H9 (cell line): ENCODE data around the gene NYAP1. TPM values are rescaled to one million over a fixed set of nuclear protein-coding genes. Genes with fewer than 3 reads are reported as not detected.
"Not testable (repeated sequence)": the region's sequence is repeated elsewhere in the genome, so short reads cannot be mapped to it uniquely, and the experiment has no call there.

ENCODE experiments used
- DNase-seq: peaks from one replicate; pipeline ENCODE4 v3.0.0-alpha.2; 2017
- H2AFZ ChIP-seq: one replicate; pipeline ENCODE4 v1.6.1; 2013; ENCODE audit warnings: mild to moderate bottlenecking, low read length, control low read depth, moderate library complexity
- H2AK5ac ChIP-seq: 2 replicates; pipeline ENCODE4 v1.6.1; 2013; ENCODE audit warnings: low read length, control low read depth, mixed read lengths; ENCODE audit not compliant: insufficient read length
- H2BK120ac ChIP-seq: one replicate; pipeline ENCODE4 v1.6.1; 2013; ENCODE audit warnings: low read depth, mild to moderate bottlenecking, low read length, control low read depth, inconsistent platforms; ENCODE audit not compliant: poor library complexity, severe bottlenecking
- H2BK12ac ChIP-seq: 2 replicates; pipeline ENCODE4 v1.6.1; 2013; ENCODE audit warnings: low read length, control low read depth, mixed read lengths, low read depth; ENCODE audit not compliant: insufficient read length
- H2BK15ac ChIP-seq: 2 replicates; pipeline ENCODE4 v1.6.1; 2013; ENCODE audit warnings: low read depth, low read length, control low read depth
- H2BK20ac ChIP-seq: one replicate; pipeline ENCODE4 v1.6.1; 2013; ENCODE audit warnings: low read depth, mild to moderate bottlenecking, low read length, control low read depth, inconsistent platforms; ENCODE audit not compliant: poor library complexity, severe bottlenecking
- H2BK5ac ChIP-seq: 2 replicates; pipeline ENCODE4 v1.6.1; 2013; ENCODE audit warnings: low read length, control low read depth, mixed read lengths; ENCODE audit not compliant: insufficient read length
- H3K14ac ChIP-seq: 2 replicates; pipeline ENCODE4 v1.6.1; 2013; ENCODE audit warnings: low read length, control low read depth; ENCODE audit not compliant: insufficient read depth
- H3K18ac ChIP-seq: 2 replicates; pipeline ENCODE4 v1.6.1; 2013; ENCODE audit warnings: low read depth, mild to moderate bottlenecking, mixed read lengths, low read length, control low read depth; ENCODE audit not compliant: insufficient read length
- H3K23ac ChIP-seq: 2 replicates; pipeline ENCODE4 v1.6.1; 2013; ENCODE audit warnings: low read length, control low read depth, mixed read lengths, low read depth; ENCODE audit not compliant: insufficient read length
- H3K23me2 ChIP-seq: 2 replicates; pipeline ENCODE4 v1.6.1; 2013; ENCODE audit warnings: low read depth, mild to moderate bottlenecking, mixed read lengths, low read length, control low read depth; ENCODE audit not compliant: insufficient read length, poor library complexity, severe bottlenecking
- H3K27ac ChIP-seq: 2 replicates; pipeline ENCODE4 v1.5.1; 2013; ENCODE audit warnings: low read length, control low read depth, mixed read lengths, low read depth; ENCODE audit not compliant: insufficient read length
- H3K27me3 ChIP-seq: 2 replicates; pipeline ENCODE4 v1.6.1; 2013; ENCODE audit warnings: low read length, control low read depth, inconsistent platforms; ENCODE audit not compliant: insufficient read depth
- H3K4ac ChIP-seq: 2 replicates; pipeline ENCODE4 v1.6.1; 2013; ENCODE audit warnings: low read depth, mild to moderate bottlenecking, control low read depth, inconsistent platforms, low read length, moderate library complexity
- H3K4me1 ChIP-seq: 2 replicates; pipeline ENCODE4 v1.6.1; 2013; ENCODE audit warnings: low read length, control low read depth, inconsistent platforms; ENCODE audit not compliant: insufficient read depth
- H3K4me2 ChIP-seq: 2 replicates; pipeline ENCODE4 v1.6.1; 2013; ENCODE audit warnings: low read length, control low read depth, mixed read lengths; ENCODE audit not compliant: insufficient read length, insufficient read depth
- H3K56ac ChIP-seq: 2 replicates; pipeline ENCODE4 v1.6.1; 2013; ENCODE audit warnings: low read depth, mild to moderate bottlenecking, mixed read lengths, low read length, control low read depth; ENCODE audit not compliant: insufficient read length
- H3K79me1 ChIP-seq: 2 replicates; pipeline ENCODE4 v1.6.1; 2013; ENCODE audit warnings: low read depth, mild to moderate bottlenecking, moderate library complexity, low read length, control low read depth, inconsistent platforms; ENCODE audit not compliant: insufficient read depth, poor library complexity, severe bottlenecking
- H3K79me2 ChIP-seq: 2 replicates; pipeline ENCODE4 v1.6.1; 2013; ENCODE audit warnings: low read length, control low read depth, inconsistent platforms; ENCODE audit not compliant: insufficient read depth
- H3K9ac ChIP-seq: 2 replicates; pipeline ENCODE4 v1.6.1; 2013; ENCODE audit warnings: low read length, control low read depth, mixed read lengths; ENCODE audit not compliant: insufficient read length; ENCODE audit errors: extremely low read depth
- H3K9me3 ChIP-seq: one replicate; pipeline ENCODE4 v1.6.1; 2013; ENCODE audit warnings: low read depth, low read length, inconsistent platforms; ENCODE audit not compliant: control insufficient read depth
- H3T11ph ChIP-seq: one replicate; pipeline ENCODE4 v1.6.1; 2013; ENCODE audit warnings: mild to moderate bottlenecking, low read length, control low read depth, inconsistent platforms
- H4K20me1 ChIP-seq: one replicate; pipeline ENCODE4 v1.6.1; 2013; ENCODE audit not compliant: control insufficient read depth, insufficient read length, insufficient read depth
- H4K5ac ChIP-seq: 2 replicates; pipeline ENCODE4 v1.6.1; 2013; ENCODE audit warnings: low read depth, mild to moderate bottlenecking, mixed read lengths, low read length, control low read depth; ENCODE audit not compliant: insufficient read length
- H4K8ac ChIP-seq: replicated peaks from 2 replicates; pipeline ENCODE4 v1.6.1; 2013; ENCODE audit warnings: low read length, control low read depth, mixed read lengths, low read depth; ENCODE audit not compliant: insufficient read length
- H4K91ac ChIP-seq: 2 replicates; pipeline ENCODE4 v1.6.1; 2013; ENCODE audit warnings: low read depth, mild to moderate bottlenecking, moderate library complexity, mixed read lengths, low read length, control low read depth; ENCODE audit not compliant: insufficient read length
- H3K27ac Mint-ChIP-seq, 3 experiments: 2 replicates in 2 of 3; 3 replicates in 1 of 3; pipeline ENCODE4 v1.8.0; 2020 to 2021; ENCODE audit warnings: mixed read lengths in 3 of 3, mild to moderate bottlenecking in 1 of 3, moderate library complexity in 1 of 3
- H3K27me3 Mint-ChIP-seq: 2 replicates; pipeline ENCODE4 v1.8.0; 2021; ENCODE audit warnings: low read depth, mild to moderate bottlenecking, moderate library complexity, mixed read lengths
- H3K36me3 Mint-ChIP-seq, 3 experiments: 2 replicates in 2 of 3; 3 replicates in 1 of 3; pipeline ENCODE4 v1.8.0; 2020 to 2021; ENCODE audit warnings: low read depth in 3 of 3, mixed read lengths in 3 of 3; ENCODE audit not compliant: insufficient read depth in 1 of 3
- H3K4me1 Mint-ChIP-seq, 2 experiments: 2 replicates each; pipeline ENCODE4 v1.8.0; 2020; ENCODE audit warnings: mixed read lengths in 2 of 2
- H3K4me3 Mint-ChIP-seq, 2 experiments: 2 replicates in 1 of 2; 3 replicates in 1 of 2; pipeline ENCODE4 v1.8.0; 2020 to 2021; ENCODE audit warnings: mild to moderate bottlenecking in 2 of 2, mixed read lengths in 2 of 2, moderate library complexity in 1 of 2
- H3K9me3 Mint-ChIP-seq, 2 experiments: 2 replicates in 1 of 2; 3 replicates in 1 of 2; pipeline ENCODE4 v1.8.0; 2020; ENCODE audit warnings: mild to moderate bottlenecking in 2 of 2, mixed read lengths in 2 of 2, moderate library complexity in 1 of 2
- WGBS: extraction: QIAGEN DNeasy Blood & Tissue Kit; methylation state at CpG from one replicate; pipeline ENCODE4 v1.1.7; 2013; ENCODE audit warnings: missing lambda C conversion rate, low lambda C conversion rate, mixed read lengths; ENCODE audit not compliant: insufficient read length; ENCODE audit errors: extremely low coverage; 5-methylcytosine and 5-hydroxymethylcytosine counted together
- total RNA-seq: library from RNA; stranded (reverse); gene quantifications from 2 replicates; pipeline ENCODE4 v1.2.1, GENCODE V29; 2021

Gene NYAP1
- total RNA-seq, 1 experiment from 2014 or later: 3.2 TPM

GRCh38 chr7:100439244-100439643 is 44.5 kb upstream of the NYAP1 start:
- not testable (repeated sequence) for H3K4ac ChIP-seq, H3K9me3 ChIP-seq, H3K79me2 ChIP-seq, H3K27ac Mint-ChIP-seq, H3K18ac ChIP-seq, H3K23me2 ChIP-seq, H2BK120ac ChIP-seq, H4K91ac ChIP-seq, H3K23ac ChIP-seq, H3K56ac ChIP-seq, H3K27me3 ChIP-seq, DNase-seq, H3K4me2 ChIP-seq, H3K4me1 ChIP-seq, H2AK5ac ChIP-seq, H2BK12ac ChIP-seq, H3T11ph ChIP-seq, H3K79me1 ChIP-seq, H3K27me3 Mint-ChIP-seq, H3K4me3 Mint-ChIP-seq, H3K14ac ChIP-seq, H2BK15ac ChIP-seq, H3K9me3 Mint-ChIP-seq, H2AFZ ChIP-seq, H4K8ac ChIP-seq, H4K5ac ChIP-seq, H2BK5ac ChIP-seq, H4K20me1 ChIP-seq, H3K27ac ChIP-seq, H3K9ac ChIP-seq, H2BK20ac ChIP-seq
- WGBS: no CpG with 5 or more reads among the region's 7 CpGs
- peaks cover 7 to 30% (median 10%) of the 10 kb centered on the region in 3 experiments for H3K36me3 Mint-ChIP-seq
- H3K4me1 Mint-ChIP-seq: peaks cover 11% of the 10 kb centered on the region in 2 experiments
